Stimulated activated effector memory CD8-positive, alpha-beta T cell treated with anti-CD3 and anti-CD28 coated beads, Interleukin-12 subunit alpha, Interleukin-12 subunit beta, amount 100 ng/mL, for 72 hours (primary cell): ENCODE results near the gene CASTOR1.

Source experiments
- ATAC-seq: fragments of 150-1000 bp; cut with Tn5 transposase; 2 replicates; pipeline ENCODE4 v1.10.0; 2021
- DNase-seq, 2 donors: peaks; one replicate each; pipeline ENCODE4 v3.0.0; 2021 to 2022; ENCODE audit warnings: low spot score in 2 of 2
- H3K27ac Mint-ChIP-seq: one replicate; pipeline ENCODE4 v1.8.0; 2022; ENCODE audit warnings: mild to moderate bottlenecking, mixed read lengths
- H3K36me3 Mint-ChIP-seq: one replicate; pipeline ENCODE4 v1.8.0; 2022; ENCODE audit warnings: mild to moderate bottlenecking, mixed read lengths
- H3K4me1 Mint-ChIP-seq: one replicate; pipeline ENCODE4 v1.8.0; 2022; ENCODE audit warnings: mixed read lengths
- H3K4me3 Mint-ChIP-seq: one replicate; pipeline ENCODE4 v1.8.0; 2022; ENCODE audit warnings: mild to moderate bottlenecking, mixed read lengths
- H3K9me3 Mint-ChIP-seq: one replicate; pipeline ENCODE4 v1.8.0; 2022; ENCODE audit warnings: mixed read lengths

CASTOR1 gene

DNA sequence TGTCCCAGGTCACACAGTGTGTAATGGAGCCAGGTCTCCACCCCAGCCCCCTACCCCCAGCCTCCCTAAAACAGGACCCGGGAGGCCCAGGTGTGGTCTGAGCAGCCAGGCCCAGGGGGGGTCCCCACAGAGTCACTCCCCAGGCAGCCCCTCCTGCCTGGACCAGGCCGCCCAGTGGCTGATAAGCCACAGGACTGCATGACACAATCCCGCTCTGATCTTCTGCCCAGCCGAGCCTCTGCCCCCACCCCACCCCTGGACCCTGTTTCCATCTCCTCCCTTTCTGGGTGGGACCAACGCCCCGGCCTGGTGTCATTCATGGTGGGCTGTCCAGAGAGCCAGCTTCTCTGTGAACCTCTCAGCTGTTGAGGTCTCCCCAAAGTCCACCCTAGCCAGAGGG lies 35.0 kb downstream of the CASTOR1 start:
- H3K4me1 Mint-ChIP-seq: peaks cover 25% of the 10 kb centered on the region

DNA sequence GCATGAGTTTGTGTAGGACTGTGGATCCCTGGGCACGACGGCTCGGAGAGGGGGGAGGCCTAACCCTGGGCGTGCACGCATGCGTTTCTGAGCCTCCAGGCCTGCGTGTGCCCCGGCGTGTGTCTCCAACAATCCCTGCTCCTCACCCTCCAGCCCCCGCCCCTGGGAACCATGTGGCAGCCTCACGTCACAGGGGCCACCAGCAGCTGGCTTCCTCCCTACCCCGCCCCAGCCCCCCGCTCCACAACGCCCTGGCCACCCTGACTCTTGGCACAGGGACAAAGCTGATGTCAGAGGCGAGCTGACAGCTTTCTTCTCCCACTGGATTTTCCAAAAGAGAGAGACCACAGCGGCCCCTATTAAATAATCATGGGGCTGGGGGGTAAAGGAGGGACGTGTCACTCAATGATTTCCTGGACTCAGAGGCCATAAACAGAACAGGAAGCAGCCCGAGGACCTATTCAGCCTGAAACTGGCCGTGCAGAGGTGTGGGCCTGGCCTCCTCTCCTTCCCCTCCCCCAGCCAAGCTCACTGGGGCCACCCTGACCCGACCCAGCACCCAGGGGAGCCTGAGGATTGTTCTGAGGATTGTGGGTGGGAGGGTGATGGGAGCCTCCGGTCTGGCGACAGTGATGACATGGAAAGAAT lies 36.0 kb downstream of the CASTOR1 start:
- ATAC-seq (no peak), DNase-seq (no peak)
- no peaks in the 10 kb centered on the region for H3K9me3 Mint-ChIP-seq
- peaks cover 32% of the 10 kb centered on the region for H3K4me1 Mint-ChIP-seq
- H3K36me3 Mint-ChIP-seq: no peaks in the 10 kb centered on the region
- no peak overlapping the region for H3K4me3 Mint-ChIP-seq
- H3K27ac Mint-ChIP-seq: peak overlapping the region; percentile 15

More for the DNA sequence above, 35.0 kb downstream of the CASTOR1 start:
- ATAC-seq (no peak), DNase-seq (no peak)
- H3K4me3 Mint-ChIP-seq: no peak overlapping the region
- no peak overlapping the region for H3K27ac Mint-ChIP-seq
- no peaks in the 10 kb centered on the region for H3K9me3 Mint-ChIP-seq
- no peaks in the 10 kb centered on the region for H3K36me3 Mint-ChIP-seq

DNA sequence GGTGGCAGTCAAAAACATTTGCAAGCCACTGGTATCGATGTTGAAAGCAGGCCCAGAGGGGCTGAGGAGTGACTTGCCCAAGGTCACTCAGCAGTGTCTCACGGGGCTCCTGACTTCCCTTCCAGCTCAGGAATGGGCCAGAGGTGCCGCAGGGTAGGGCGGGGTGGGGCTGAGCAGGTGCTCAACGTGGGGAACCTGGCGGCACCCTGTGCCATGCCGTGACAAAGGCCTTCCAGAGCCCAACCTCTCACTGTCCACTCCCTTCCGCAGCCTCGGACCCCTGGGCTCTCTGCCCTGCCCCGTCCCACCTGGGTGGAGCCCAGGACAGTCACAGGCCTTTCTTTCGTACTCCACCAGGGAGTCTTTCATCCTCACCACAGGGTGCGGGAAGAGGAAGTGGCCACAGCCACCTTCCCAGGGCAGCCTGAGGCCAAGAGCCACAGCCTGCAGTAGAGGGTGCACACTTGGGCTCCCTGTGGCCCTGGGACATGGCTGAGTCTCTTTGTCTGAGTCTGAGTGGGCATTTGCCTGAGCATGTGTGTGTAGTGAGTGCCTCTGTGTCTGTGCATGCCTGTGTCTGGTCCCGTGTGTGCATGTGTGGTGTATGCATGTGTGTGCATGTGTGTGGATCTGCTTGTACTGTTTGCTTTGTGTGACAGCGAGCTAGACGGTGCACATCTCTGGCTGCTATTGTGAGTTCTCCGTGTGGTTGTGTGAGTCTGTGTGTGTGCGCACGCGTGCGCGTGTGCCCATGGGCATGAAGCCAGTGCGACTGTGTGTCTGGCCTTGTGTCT lies 36.7 kb downstream of the CASTOR1 start:
- Mint-ChIP-seq H3K4me1 (peaks cover 39% of the 10 kb centered on the region), H3K9me3 (no peaks in the 10 kb centered on the region), H3K27ac (peak overlapping the region; percentile 15), H3K36me3 (no peaks in the 10 kb centered on the region), H3K4me3 (no peak overlapping the region)
- no peak for ATAC-seq
- DNase-seq: no peak

DNA sequence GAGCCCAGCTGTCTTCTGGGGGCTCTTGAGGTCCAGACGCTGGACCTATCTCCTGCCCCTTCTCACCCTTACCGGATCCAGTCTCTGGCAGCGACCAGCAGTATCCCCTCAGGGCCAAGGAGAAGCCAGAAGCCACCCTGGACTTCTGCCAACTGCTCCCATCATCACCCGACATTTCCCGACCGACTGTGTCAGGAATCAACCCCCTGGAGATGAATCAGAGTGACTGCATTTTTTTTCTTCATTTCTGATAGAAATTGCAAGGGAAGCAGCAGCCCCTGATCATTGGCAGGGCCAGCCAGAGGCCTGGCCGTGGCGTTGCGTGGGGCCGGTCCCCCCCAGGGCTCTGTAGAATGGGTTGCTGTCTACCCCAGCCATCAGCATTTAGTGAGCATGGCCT lies 37.6 kb downstream of the CASTOR1 start:
- peaks cover 1% of the 10 kb centered on the region for H3K36me3 Mint-ChIP-seq
- ATAC-seq: no peak
- H3K9me3 Mint-ChIP-seq: no peaks in the 10 kb centered on the region
- H3K4me1 Mint-ChIP-seq: peaks cover 48% of the 10 kb centered on the region
- no peak overlapping the region for H3K4me3 Mint-ChIP-seq
- no peak overlapping the region for H3K27ac Mint-ChIP-seq
- no peak for DNase-seq

DNA sequence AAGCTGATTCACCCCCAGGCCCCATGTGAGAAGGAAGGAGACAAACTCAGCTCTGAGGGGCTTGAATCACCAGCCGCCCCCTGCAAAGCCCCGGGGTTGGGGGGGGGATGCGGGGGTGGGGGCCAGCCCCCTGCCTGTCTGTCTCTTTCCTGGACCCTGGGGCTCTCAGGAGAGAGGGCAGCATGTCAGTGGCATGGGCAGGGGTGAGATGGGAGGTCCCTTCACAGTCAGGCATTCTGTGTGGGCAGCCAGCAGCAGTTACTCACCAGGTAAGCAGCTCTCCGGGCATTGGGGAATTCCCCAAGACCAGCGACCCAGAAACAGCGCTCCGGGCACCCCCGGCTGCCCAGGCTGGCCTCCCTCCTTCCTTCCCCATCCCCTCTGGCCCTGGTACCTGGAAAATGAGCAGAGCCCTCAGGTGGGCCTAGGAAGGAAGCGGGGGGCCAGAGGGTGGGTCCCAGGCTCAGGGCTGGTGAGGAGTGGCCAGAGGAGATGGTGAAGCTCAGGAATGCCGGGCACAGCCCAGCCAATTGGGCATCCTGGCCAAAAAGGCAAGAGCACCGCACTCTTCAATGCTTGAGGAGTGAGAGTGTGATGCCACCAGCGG lies 38.5 kb downstream of the CASTOR1 start:
- Mint-ChIP-seq H3K4me3 (peak overlapping the region; percentile 18), H3K27ac (peak overlapping the region; percentile 61), H3K36me3 (peaks cover 11% of the 10 kb centered on the region), H3K4me1 (peaks cover 57% of the 10 kb centered on the region), H3K9me3 (no peaks in the 10 kb centered on the region)
- peak; percentile 75 for ATAC-seq
- DNase-seq: no peak

DNA sequence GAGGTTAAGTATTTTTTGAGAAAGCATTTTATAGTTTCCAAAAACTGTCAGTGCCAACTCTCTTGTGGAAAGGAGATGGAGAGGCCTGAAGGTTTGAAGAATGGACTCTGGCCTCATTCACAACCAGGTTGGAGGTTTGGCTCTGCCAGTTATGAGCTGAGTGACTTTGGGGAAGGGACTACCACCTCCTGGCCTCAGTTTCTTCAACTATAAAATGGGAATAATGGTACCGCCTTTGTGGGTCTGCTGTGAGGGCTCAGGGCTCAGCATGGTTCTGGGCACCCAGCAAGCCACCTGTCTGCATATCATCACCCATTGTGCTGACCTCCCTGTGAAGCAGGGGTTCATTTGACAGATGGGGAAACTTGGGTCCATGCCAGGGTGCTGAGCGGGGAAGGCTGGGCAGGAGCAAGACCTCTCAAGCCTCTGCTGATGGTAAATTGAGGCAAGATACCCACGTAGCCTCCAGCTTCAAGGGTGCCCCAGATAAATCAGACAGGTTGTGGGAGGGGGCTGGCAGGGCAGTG lies 39.2 kb downstream of the CASTOR1 start:
- Mint-ChIP-seq H3K4me3 (no peak overlapping the region), H3K9me3 (no peaks in the 10 kb centered on the region), H3K27ac (peak overlapping the region; percentile 20), H3K36me3 (peaks cover 18% of the 10 kb centered on the region), H3K4me1 (peaks cover 64% of the 10 kb centered on the region)
- DNase-seq: no peak
- no peak for ATAC-seq

DNA sequence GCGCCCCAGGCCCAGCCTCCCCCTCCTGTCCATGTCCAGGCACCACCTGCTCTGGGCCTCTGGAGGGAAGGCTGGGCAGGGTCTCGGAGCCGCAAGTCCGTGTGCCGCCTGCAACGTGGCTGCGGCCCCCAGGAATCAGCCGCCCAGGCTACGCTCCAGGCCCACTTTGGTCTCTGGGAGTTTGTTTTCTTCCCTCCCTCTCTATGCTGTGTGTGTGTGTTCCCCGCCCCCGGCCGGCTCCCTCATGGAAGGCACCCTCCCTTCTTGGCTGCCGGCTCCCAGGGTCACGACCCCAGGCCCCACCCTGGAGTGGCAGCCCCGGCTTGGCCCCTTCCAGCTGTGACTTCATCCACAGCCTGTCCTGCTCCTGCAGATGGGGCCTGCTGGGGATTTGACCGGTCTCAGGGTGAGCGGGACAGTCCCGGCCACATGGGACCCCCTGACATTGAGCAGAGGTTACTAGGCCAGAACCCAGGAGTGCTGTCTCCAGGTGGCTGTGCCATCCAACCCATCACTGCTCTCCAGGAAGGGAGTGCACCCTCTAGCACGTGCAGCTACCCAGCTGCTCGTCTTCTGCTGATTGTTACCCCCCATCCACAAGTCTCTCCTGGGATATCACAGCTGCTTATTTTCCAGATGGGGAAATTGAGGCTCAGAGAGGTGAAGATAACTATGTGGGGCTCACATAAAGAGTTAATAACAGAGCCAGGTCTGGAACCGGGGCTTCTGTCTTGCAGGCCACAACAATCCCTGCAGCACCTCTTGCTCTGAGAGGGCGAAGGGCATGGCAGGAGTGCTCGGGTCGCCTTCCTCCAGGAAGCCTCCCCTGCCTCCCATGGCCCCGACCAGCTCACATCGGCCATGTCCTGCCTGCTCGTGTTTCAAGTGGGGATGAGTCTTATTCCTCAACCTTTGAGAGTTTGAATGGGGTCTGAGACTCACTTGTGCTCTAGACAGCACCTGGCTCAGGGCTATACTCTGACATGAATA lies 40.0 kb downstream of the CASTOR1 start:
- ATAC-seq: no peak
- H3K9me3 Mint-ChIP-seq: no peaks in the 10 kb centered on the region
- H3K36me3 Mint-ChIP-seq: peaks cover 25% of the 10 kb centered on the region
- no peak overlapping the region for H3K4me3 Mint-ChIP-seq
- H3K4me1 Mint-ChIP-seq: peaks cover 72% of the 10 kb centered on the region
- DNase-seq: no peak
- H3K27ac Mint-ChIP-seq: peak overlapping the region; percentile 44

DNA sequence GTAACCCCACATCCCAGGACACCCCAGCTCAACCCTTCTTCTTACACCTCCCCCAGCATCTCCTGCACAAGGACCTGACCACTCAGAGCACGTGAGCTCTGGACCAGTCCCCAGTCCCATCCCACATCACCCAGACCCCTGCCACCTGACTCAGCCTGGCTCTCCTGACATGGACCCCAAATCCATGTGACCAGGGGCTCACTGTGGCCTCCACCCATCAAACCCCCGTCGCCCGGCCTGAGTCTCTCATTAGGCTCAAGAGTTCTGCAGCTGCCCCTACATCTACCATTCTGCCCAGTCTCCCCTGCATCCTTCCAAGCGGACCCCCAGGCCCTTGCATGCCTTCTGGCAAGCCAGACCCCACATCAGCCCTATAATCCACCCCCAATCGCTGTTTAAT lies 40.8 kb downstream of the CASTOR1 start:
- Mint-ChIP-seq H3K4me1 (peaks cover 79% of the 10 kb centered on the region), H3K36me3 (peaks cover 34% of the 10 kb centered on the region), H3K4me3 (peak overlapping the region; percentile 20), H3K27ac (peak overlapping the region; percentile 44), H3K9me3 (no peaks in the 10 kb centered on the region)
- no peak for DNase-seq
- ATAC-seq: no peak

DNA sequence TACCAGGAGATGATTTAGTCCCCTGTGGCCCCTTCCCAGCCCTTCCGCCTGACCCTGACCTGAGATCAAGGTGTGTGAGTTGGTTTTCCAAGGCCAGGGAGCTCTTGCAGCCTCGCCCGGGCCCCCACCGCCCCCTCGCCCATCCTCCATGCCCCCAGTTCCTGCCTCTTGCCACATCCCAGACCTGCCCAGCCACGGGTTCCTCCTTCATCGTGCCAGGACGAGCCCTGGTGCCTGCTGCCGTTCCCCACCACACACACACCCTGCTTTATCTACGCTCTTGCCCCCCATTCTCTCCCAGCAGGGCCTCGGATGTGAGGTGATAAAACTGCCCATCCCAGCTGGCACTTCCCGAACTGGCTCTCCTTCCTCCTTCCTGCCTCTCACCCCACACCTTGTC lies 41.3 kb downstream of the CASTOR1 start:
- Mint-ChIP-seq H3K27ac (peak overlapping the region; percentile 90), H3K9me3 (no peaks in the 10 kb centered on the region), H3K4me1 (peaks cover 82% of the 10 kb centered on the region), H3K4me3 (peak overlapping the region; percentile 20), H3K36me3 (peaks cover 39% of the 10 kb centered on the region)
- DNase-seq: no peak
- ATAC-seq: no peak

DNA sequence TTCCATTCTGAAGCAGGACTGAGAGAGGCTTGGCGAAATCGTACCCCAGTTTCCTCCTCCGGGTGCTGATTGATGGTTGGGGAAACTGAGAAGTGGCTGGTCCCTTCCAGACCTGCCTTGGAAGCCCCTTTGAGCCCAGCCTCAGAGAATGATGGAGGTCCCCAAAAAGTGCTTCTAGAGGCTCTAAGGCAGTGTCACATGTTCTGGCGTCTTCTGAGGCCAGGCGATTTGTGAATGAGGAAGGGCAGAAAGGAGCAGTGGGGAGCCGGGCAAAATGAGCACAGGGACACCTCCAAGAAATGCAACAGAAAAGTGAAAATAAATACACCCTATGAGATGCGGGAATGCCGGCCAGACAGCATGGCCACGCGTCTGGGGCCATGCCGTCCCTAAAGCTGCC lies 41.7 kb downstream of the CASTOR1 start:
- peak overlapping the region; percentile 90 for H3K27ac Mint-ChIP-seq
- H3K4me1 Mint-ChIP-seq: peaks cover 80% of the 10 kb centered on the region
- no peaks in the 10 kb centered on the region for H3K9me3 Mint-ChIP-seq
- ATAC-seq (no peak), DNase-seq (no peak)
- H3K4me3 Mint-ChIP-seq: peak overlapping the region; percentile 96
- H3K36me3 Mint-ChIP-seq: peaks cover 43% of the 10 kb centered on the region

DNA sequence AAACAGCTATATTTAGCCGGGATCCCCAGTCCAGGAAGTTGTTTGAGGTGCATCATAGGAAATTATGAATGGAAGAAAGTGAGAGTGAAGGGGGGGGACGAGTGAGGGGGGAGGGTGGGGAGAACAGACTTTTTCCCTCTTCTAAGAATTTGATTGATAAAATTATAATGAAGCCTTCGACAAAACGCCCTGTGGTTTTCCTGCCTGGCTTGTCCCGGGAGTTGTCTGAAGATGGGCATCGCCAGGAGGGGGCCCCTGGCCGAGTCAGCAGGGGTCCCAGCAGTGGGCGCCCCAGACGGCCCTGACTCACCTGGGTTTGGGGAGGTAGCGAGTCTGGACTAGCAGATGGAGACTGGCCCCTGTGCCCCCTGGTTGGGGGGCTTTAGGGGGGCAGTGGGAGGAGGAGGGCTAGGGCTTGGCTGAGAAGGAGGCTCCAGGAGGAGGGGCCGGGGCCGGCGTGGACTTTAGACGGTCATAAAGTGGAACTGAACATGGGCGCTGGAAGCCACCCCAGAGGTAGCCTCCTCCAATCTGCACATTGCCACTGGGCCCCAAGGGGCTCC lies 42.4 kb downstream of the CASTOR1 start:
- DNase-seq (no peak), ATAC-seq (no peak)
- Mint-ChIP-seq H3K27ac (peak overlapping the region; percentile 90), H3K36me3 (peaks cover 49% of the 10 kb centered on the region), H3K4me3 (peak overlapping the region; percentile 96), H3K9me3 (no peaks in the 10 kb centered on the region), H3K4me1 (peaks cover 78% of the 10 kb centered on the region)

DNA sequence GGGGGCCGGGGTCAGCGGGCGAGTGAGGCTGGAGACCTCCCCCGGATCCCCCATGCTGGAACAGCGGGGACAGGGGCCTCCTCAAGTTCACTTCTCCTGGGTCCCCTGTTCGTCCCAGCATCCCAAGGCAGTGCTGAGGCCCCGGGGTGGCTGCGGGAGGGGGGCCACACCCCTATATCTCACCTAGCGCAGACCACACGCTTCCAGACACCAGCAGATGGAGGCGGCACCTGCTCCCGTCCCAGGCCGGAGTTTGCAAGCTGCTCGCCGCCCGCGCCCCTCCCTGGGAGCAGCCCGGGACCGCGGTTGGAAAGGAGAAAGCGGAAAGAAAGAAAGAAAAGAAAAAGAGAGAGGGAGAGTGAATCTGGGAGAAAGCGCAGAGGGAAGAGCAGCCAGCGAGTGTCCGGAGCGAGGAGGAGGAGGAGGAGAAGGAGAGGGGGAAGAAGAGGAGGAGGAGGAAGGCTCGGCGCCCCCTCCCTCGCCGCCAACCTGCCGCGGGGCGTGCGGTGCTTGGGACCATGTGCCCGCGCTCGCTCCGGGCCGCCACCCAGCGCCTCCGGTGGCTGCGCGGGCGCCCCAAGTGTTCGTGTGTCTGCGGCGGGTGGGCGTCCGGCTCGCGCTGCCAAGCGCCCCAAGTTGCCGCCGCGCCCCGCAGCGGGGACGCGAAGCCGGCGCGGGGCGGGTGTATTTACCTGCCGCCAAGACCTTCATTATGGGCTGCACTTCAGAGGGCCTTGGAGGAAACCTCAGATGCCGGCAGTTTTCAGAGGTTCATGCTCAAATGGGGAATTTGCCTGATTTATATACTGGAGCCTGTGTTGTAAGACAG lies 43.1 kb downstream of the CASTOR1 start, which contains the start of gene LIF:
Gene LIF (minus strand): TSS at position 775 of the 829 bp plus-strand sequence. CDS start 64 bp downstream, at position 711.
- H3K4me3 Mint-ChIP-seq: peak within 1 kb of the TSS; percentile 96
- peaks cover 49% of the 10 kb centered on the region for H3K36me3 Mint-ChIP-seq
- H3K27ac Mint-ChIP-seq: peak within 1 kb of the TSS; percentile 90
- peak; percentile 34 to 66 for DNase-seq
- H3K4me1 Mint-ChIP-seq: peaks cover 73% of the 10 kb centered on the region
- ATAC-seq: peak; percentile 68
- H3K9me3 Mint-ChIP-seq: no peaks in the 10 kb centered on the region

DNA sequence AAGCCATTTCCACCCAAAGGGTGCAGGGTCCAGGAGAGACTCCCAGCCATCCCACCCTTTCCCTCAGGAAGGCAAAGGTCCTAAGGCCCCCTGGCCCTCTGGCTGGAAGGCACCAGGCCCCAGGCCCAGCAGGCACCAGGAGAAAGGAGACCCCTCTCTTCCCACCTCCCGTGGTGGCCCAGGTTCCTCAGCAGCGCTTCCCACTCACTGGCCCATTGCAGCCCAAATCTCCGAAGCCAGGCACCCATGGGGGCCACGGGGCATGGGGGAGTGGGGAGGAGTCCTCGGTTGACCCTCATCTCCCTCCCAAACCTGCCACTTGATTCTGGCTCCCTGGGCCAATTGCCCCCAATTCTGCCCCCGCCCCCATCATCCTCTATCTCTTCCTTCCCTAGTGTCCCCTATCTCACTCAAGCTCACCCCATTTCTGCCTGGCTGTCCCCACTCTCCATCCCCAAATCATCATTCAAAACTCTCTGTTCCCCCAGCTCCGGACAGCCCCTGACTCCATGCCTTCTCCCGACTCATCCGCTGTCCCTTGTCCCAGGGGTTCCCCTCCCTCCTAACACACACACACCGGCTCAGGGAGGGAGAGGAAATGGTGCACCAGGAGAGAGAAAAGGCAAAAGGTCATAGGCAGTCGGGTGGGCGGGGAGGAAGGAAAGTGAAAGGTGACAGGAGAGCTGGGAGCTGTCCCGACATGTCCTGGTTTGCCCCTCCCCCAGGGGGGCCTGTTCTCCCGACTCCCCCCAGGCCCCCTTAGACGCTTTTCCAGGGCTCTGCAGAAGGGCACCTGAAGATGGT lies 43.9 kb downstream of the CASTOR1 start:
- Mint-ChIP-seq H3K4me3 (peak overlapping the region; percentile 96), H3K4me1 (peaks cover 66% of the 10 kb centered on the region), H3K27ac (peak overlapping the region; percentile 90), H3K36me3 (peaks cover 49% of the 10 kb centered on the region), H3K9me3 (no peaks in the 10 kb centered on the region)
- no peak for ATAC-seq
- no peak for DNase-seq
